GM10847 (cell line): Measurements from ENCODE around the gene SLC25A47.

Experiments
- POLR2A ChIP-seq: IDR thresholded peaks from 2 replicates; pipeline ENCODE4 v1.6.1; 2011; ENCODE audit not compliant: insufficient read length; ENCODE audit errors: extremely low read depth

SLC25A47 gene

GRCh38 chr14:100348253-100348729 lies 25.2 kb downstream of the SLC25A47 start:
- no peak for TF ChIP-seq POLR2A

DNA sequence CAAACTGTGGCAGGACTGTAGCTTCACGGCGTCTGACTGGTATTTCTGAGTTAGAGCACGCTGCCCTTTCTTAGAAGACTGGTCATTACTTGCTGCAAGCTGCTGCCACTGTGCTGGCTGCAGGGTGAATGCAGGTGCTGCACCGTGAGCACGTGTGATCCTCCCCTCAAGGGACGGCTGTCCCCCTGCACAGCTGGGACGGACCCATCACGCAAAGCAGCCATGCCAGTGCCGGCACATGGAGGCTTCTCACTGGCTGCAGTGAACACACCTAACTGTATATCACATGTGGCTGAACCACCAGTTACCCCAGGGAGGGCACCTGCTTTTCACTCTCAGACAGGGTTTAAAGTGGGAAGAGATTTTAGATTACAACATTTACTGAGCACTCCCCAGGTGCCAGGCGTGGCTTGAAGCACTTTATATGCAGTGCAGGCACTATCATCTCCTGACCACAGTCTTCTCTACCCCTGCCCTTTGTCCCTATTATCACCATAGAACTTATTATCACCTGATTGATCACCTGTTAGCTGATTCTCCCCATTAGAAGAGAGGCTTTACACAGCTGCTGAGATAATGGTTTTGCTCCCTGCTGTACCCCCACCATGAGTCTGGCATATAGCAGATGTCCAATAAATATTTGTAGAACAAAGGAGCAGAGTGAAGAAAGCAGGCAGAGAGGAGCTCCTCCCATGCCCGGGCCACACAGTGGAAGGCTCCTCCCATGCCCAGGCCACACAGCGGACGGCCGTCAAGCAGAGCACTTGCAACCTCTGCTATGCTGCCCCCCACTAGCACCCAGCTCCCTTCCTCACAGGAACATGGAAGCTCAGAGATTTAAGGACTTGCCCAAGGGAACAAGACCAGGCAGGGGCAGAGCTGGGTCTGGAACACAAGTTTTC lies 25.9 kb downstream of the SLC25A47 start:
- TF ChIP-seq POLR2A: no peak

DNA sequence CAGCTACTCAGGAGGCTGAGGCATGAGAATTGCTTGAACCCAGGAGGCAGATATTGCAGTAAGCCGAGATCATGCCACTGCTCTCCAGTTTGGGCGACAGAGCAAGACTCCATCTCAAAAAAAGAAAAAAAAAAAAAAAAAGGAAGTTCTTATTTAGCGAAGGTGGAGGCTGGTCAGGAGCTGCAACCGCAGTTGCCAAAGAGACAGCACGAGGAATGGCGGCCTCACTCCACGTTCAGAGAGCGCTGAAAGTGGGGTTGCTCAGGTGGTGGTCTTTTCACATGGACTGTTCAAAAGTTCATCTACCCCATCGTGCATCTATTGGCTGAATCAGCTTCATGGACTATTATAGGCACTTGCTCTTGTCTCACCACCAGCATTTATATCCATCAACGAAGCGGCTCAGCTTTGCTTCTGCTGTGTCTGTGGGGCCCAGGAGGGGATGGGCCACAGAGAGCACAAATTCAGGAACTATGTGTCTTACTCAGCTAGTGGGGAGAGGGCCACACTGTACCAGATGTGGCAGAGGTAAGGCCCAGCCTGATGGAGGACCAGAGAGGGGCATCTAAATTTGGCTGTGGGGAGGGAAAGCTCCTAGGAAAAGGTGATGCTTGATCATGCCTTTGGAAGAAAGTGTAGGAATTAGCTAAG lies 27.3 kb downstream of the SLC25A47 start:
- TF ChIP-seq POLR2A: no peak

- TF ChIP-seq POLR2A: no peak
Observed at GRCh38 chr14:100350986-100351385, 27.8 kb downstream of the SLC25A47 start.

- no peak for TF ChIP-seq POLR2A
Observed at GRCh38 chr14:100358396-100358795, 35.3 kb downstream of the SLC25A47 start.

DNA sequence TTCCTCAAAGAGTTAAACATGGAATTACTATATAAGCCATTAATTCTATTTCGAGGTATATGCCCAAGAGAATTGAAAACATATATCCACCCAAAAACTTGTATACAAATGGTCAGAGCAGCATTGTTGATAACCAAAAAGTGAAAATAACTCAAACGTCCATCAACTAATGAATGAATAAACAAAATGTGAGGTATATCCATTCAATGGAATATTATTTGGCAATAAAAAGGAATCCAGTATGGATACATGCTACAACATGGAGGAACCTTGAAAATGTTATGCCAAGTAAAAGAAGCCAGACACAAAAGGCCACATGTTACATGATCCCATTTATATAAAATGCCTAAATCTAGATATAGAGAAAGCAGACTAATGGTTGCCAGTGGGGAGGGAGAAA lies 36.0 kb downstream of the SLC25A47 start:
- TF ChIP-seq POLR2A: no peak

- no peak for TF ChIP-seq POLR2A
Observed at GRCh38 chr14:100359881-100360280, 36.7 kb downstream of the SLC25A47 start.

DNA sequence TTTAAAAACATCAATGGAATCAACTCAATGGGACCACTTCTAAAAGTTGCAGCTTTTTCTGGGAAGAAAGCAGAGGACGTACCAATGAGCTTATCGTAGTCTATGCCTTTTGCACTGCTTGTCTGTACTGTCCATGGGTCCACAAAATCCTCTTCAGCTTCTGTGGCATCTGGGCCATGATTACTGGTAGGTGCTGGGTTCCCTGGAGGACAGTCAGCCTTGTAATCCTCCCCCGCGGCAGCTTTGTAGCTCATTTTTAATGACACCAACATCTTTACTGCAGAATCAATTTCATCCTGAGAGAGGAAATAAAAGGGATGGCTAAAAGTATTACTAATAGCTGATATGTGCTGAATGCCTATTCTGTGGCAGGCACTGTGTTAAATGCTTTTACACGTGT lies 38.5 kb downstream of the SLC25A47 start:
- TF ChIP-seq POLR2A: no peak

GRCh38 chr14:100362311-100362927 lies 39.3 kb downstream of the SLC25A47 start:
- no peak for TF ChIP-seq POLR2A

DNA sequence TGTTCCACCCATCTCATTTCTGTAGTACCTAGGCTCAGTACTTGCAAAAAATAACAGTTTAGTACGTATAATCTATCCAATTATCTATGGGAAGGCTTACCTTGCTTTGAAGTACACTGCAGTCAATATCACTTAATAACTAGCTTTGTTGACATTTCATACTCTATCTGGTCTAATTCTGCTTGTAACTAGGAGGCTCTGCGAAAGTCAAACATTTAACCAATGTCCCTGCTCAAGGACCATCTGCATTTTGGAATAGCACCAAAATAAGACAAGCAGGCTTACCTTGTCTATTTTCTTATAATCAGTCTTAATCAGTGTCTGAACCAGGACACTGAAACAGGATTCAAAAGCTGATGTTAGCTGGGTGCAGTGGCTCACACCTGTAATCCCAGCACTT lies 39.9 kb downstream of the SLC25A47 start:
- TF ChIP-seq POLR2A: no peak

DNA sequence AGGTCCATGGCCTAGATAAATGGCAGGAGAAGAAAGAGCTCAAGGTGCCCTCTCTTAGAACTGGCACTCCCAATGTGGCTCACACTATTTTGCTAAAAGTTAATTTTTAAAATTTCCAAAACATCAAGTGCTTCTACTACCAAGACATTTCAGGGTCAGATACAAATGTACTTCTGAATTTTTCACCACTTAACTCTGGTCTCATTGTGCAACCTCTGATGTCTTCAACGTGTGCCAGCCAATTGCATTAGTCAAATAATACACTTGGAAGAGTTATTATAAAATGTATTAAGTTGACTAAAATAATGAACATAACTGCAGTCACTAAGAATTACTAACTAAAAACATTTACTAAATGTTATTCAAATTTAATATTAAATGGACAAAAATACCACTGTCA lies 41.3 kb downstream of the SLC25A47 start:
- TF ChIP-seq POLR2A: no peak

DNA sequence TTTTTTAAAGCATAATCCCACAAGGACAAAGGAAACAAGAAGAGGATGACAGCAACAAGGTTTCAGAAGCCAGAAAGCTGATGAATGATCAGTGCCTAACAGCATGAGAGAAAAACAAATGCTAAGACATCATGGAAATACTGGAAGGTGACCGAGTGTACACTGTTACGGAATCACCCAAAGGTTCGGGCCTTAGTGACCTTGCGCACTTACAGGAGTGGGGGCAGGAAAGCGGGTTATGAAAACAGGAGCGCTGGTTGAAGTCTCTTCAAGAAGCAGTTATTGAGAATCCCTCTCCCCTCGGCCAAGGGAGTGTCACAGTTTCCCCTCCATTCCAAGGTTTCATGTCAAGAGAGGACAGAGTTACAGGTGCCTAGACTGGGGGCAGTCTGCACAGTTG lies 42.6 kb downstream of the SLC25A47 start:
- TF ChIP-seq POLR2A: no peak

DNA sequence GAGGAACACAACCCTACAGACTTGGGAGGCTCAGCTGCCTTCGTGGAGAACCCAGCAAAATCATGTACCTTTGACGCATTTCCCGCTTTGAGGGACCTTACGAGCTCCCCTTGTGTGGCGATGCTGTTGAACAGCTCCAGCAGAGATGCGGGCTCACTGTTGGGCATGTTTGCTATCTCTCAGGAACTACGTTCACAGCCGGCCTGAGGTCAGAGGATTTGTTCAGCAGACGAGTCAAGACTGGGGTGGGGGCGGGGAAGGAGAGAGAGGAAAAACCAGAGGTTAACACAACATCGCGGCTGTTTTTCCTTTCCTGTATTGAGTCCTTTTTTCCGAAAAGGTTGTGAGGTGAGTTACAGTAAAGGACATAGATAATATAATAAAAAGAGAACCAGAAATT lies 45.9 kb downstream of the SLC25A47 start:
- no peak for TF ChIP-seq POLR2A

GRCh38 chr14:100370003-100370402 lies 46.9 kb downstream of the SLC25A47 start:
- TF ChIP-seq POLR2A: no peak

DNA sequence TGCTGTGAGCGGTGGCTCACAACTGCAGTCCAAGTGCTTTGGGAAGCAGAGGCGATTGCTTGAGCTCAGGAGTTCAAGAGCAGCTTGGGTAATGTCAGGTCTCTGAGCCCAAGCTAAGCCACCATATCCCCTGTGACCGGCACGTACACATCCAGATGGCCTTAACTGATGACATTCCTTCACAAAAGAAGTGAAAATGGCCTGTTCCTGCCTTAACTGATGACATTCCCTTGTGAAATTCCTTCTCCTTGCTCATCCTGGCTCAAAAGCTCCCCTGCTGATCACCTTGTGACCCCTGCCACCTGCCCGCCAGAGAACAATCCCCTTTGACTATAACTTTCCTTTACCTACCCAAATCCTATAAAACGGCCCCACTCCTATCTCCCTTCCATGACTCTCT lies 48.6 kb downstream of the SLC25A47 start:
- TF ChIP-seq POLR2A: no peak

DNA sequence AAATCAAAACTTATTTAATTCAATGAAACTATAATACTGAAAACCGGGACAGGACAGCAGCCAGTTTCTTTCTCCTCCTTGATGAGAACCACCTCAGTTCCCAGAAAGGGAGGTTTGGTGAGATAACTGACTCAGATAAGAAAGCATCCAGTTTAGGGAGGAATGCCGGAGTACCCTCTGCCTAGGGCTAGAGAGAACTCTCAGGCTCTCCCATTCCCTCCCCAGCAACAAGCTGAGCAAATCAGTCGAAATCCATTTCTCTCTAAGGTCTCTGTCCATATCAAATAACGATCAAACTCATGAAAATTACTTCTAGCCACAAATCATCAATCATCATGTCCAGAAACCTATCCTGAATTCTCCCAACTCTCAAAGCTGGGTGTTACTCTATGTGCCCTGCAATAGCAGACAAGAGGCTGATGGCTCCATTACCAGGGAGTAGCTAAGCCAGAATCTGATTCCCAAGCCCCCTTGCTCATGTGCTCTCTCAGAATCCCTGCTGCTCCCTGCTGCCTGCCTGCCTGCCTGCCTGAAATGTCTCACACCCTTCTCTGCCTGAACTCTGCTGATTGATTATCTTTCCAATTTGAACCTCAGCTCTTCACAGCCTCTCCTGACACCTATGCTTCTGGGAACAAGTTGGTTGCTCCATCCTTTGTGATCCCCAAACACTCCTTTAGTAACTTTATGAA lies 49.4 kb downstream of the SLC25A47 start:
- no peak for TF ChIP-seq POLR2A

GRCh38 chr14:100374270-100374669 lies 51.1 kb downstream of the SLC25A47 start:
- TF ChIP-seq POLR2A: no peak
